Measurements from ENCODE around the gene TDRD15. TPM values are rescaled to one million over a fixed set of nuclear protein-coding genes. Genes with fewer than 3 reads are reported as not detected.

TDRD15 gene
- total RNA-seq, 2 donors from 2014 or later: not detected

DNA sequence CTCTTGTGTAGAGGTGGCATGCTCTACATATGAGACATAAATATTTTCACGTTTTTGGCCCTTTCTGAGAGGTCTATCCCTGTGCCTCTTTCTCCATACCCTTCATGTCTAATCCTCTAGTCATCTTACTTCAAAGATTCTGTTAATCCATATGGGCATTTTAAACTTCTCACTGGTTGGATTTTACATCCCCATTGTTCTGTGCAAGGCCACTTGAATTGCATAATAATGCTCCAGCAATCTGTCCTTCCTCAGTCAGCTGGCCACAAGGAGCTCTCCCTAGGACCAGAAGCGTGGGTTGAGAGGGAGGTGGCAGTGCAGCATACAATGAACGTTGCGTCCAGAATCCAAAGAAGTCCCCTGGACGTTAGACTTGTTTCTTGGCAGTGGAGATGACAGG is 58.2 kb downstream of the TDRD15 start:
- Histone ChIP-seq H3K27ac (no peak overlapping the region), H3K4me3 (no peak overlapping the region), H3K27me3 (no peaks in the 10 kb centered on the region), H3K9me3 (no peaks in the 10 kb centered on the region), H3K4me1 (no peaks in the 10 kb centered on the region), H3K36me3 (no peaks in the 10 kb centered on the region), H3K9ac (ENCODE audit: low read depth in 2 of 2, low read length in 2 of 2) (no peak overlapping the region)
- TF ChIP-seq CTCF (IDR thresholded peaks at IDR 0.05): no peak
- no peak for DNase-seq
- intact Hi-C loops (cut with DNase I): no loop called here

- DNase-seq: no peak
- no peak overlapping the region for H3K4me3 ChIP-seq
- no peak overlapping the region for H3K9ac ChIP-seq (ENCODE audit: low read depth in 2 of 2, low read length in 2 of 2)
- no peak overlapping the region for H3K27ac ChIP-seq
- H3K27me3 ChIP-seq: no peaks in the 10 kb centered on the region
- no peaks in the 10 kb centered on the region for H3K9me3 ChIP-seq
- intact Hi-C loops (cut with DNase I): no loop called here
- TF ChIP-seq CTCF (IDR thresholded peaks at IDR 0.05): no peak
- no peaks in the 10 kb centered on the region for H3K36me3 ChIP-seq
- no peaks in the 10 kb centered on the region for H3K4me1 ChIP-seq
Observed at GRCh38 chr2:21183306-21183705, 59.5 kb downstream of the TDRD15 start.

DNA sequence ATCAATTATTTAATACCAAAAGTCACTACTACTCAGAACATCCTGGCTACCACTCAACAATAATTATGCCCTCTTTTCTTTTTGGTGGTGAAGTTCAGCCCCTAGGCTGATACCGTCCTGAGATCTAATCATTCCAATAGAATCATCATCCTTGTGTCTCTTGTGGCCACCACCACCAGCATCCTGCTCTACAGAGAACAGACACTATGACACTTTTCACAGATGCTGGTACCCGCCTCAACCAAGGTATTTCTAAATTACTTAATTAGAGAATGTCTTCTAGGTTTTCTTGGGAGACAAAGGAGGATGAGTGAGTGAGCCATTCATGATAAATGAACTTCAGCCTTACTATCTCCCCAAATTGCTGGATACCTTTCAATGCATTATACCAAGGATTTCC is 60.0 kb downstream of the TDRD15 start:
- H3K9me3 ChIP-seq: no peaks in the 10 kb centered on the region
- H3K4me1 ChIP-seq: no peaks in the 10 kb centered on the region
- no peaks in the 10 kb centered on the region for H3K36me3 ChIP-seq
- DNase-seq: no peak
- TF ChIP-seq CTCF (IDR thresholded peaks at IDR 0.05): no peak
- intact Hi-C loops (cut with DNase I): no loop called here
- no peak overlapping the region for H3K9ac ChIP-seq (ENCODE audit: low read depth in 2 of 2, low read length in 2 of 2)
- no peak overlapping the region for H3K27ac ChIP-seq
- no peaks in the 10 kb centered on the region for H3K27me3 ChIP-seq
- no peak overlapping the region for H3K4me3 ChIP-seq

DNA sequence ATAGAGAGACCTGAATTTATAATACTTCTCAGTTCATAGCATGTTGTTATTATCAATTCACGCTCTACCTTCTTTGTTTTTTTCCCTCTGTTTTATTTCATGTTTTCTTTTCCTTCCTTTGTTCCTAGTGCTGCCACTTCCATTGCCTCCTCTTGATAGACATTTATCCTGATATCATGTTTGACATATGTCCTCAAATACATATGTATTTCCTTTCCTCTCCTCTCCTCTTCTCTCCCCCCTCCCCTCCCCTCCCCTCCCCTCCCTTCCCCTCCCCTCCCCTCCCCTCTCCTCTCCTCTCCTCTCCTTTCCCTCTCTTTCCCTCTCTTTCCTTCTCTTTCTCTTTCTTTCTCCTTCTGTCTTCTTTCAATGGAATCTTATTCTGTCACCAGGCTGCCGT is 67.8 kb downstream of the TDRD15 start:
- Histone ChIP-seq H3K36me3 (no peaks in the 10 kb centered on the region), H3K4me1 (no peaks in the 10 kb centered on the region), H3K9ac (ENCODE audit: low read depth in 2 of 2, low read length in 2 of 2) (no peak overlapping the region), H3K27me3 (no peaks in the 10 kb centered on the region), H3K27ac (no peak overlapping the region), H3K9me3 (no peaks in the 10 kb centered on the region), H3K4me3 (no peak overlapping the region)
- TF ChIP-seq CTCF (IDR thresholded peaks at IDR 0.05): no peak
- intact Hi-C loops (cut with DNase I): no loop called here
- DNase-seq: no peak

Other genes with a start within 250 kb of the TDRD15 start
- gene APOB, start 79.9 kb upstream of the TDRD15 start, total RNA-seq: 1 to 10 TPM; 1.0 to 3.3 TPM